Keratinocyte (primary cell): ENCODE results near the gene ABCG1. TPM values are rescaled to one million over a fixed set of nuclear protein-coding genes. Genes with fewer than 3 reads are reported as not detected.

Experiments
- DNase-seq: peaks from one replicate; pipeline ENCODE4 v3.0.0-alpha.2; 2011; ENCODE audit warnings: low read depth, missing footprints, low spot score
- FAIRE-seq: peaks from 2 replicates; lab custom pipeline; 2011; peaks lifted over from hg19 to GRCh38; lab: Jason Lieb, UNC
- H2AFZ ChIP-seq: 2 replicates; pipeline ENCODE4 v1.6.0; 2012; ENCODE audit warnings: low read length, control low read depth, inconsistent platforms; ENCODE audit not compliant: control insufficient read depth
- H3K27ac ChIP-seq: 2 replicates; pipeline ENCODE4 v1.5.1; 2011; ENCODE audit warnings: low read length; ENCODE audit not compliant: control insufficient read depth, insufficient read depth
- H3K27me3 ChIP-seq: 3 replicates; pipeline ENCODE4 v1.6.0; 2011; ENCODE audit warnings: low read length; ENCODE audit not compliant: control insufficient read depth, insufficient read depth; ENCODE audit errors: extremely low read depth
- H3K36me3 ChIP-seq, 2 experiments: 2 replicates in 1 of 2; 3 replicates in 1 of 2; pipeline ENCODE4 v1.5.1; 2011; ENCODE audit warnings: low read length in 2 of 2, mild to moderate bottlenecking in 1 of 2; ENCODE audit not compliant: control insufficient read depth in 2 of 2, insufficient read depth in 2 of 2; ENCODE audit errors: extremely low read depth in 1 of 2
- H3K4me1 ChIP-seq: 3 replicates; pipeline ENCODE4 v1.5.1; 2011; ENCODE audit warnings: low read length; ENCODE audit not compliant: control insufficient read depth, insufficient read depth; ENCODE audit errors: extremely low read depth
- H3K4me2 ChIP-seq: 3 replicates; pipeline ENCODE4 v1.6.0; 2011; ENCODE audit warnings: low read depth, low read length; ENCODE audit not compliant: control insufficient read depth, insufficient read depth; ENCODE audit errors: extremely low read depth
- H3K4me3 ChIP-seq, 3 experiments: fragments of 200-600 bp in 1 of 3; sonication (generic) in 1 of 3; 2 replicates in 2 of 3; 3 replicates in 1 of 3; pipeline ENCODE4 v1.5.1; 2011 to 2016; ENCODE audit warnings: low read length in 3 of 3, mild to moderate bottlenecking in 3 of 3, control low read depth in 2 of 3, inconsistent platforms in 1 of 3, low read depth in 1 of 3, mixed read lengths in 1 of 3, mixed run types in 1 of 3, moderate library complexity in 1 of 3; ENCODE audit not compliant: control insufficient read depth in 2 of 3, insufficient read depth in 2 of 3; ENCODE audit errors: extremely low read depth in 1 of 3
- H3K79me2 ChIP-seq: 2 replicates; pipeline ENCODE4 v1.6.0; 2012; ENCODE audit warnings: low read length; ENCODE audit not compliant: control insufficient read depth, insufficient read depth
- H3K9ac ChIP-seq: 3 replicates; pipeline ENCODE4 v1.6.0; 2011; ENCODE audit warnings: low read length; ENCODE audit not compliant: control insufficient read depth, insufficient read depth; ENCODE audit errors: extremely low read depth
- H3K9me1 ChIP-seq: 3 replicates; pipeline ENCODE4 v1.6.0; 2011; ENCODE audit warnings: low read length; ENCODE audit not compliant: control insufficient read depth, insufficient read depth; ENCODE audit errors: extremely low read depth
- H3K9me3 ChIP-seq: 2 replicates; pipeline ENCODE4 v1.5.1; 2012; ENCODE audit warnings: low read depth, low read length; ENCODE audit not compliant: control insufficient read depth
- H4K20me1 ChIP-seq: 3 replicates; pipeline ENCODE4 v1.6.0; 2011; ENCODE audit warnings: low read length; ENCODE audit not compliant: control insufficient read depth, insufficient read depth; ENCODE audit errors: extremely low read depth
- CTCF ChIP-seq, 3 experiments: IDR thresholded peaks in 1 of 3; conservative IDR thresholded peaks in 1 of 3; optimal IDR thresholded peaks in 1 of 3; 2 replicates in 2 of 3; 3 replicates in 1 of 3; pipeline versions ENCODE3 to v1.5.1; 2011; ENCODE audit warnings: low read length in 3 of 3, mild to moderate bottlenecking in 3 of 3, moderate library complexity in 2 of 3, control low read depth in 1 of 3, inconsistent platforms in 1 of 3; ENCODE audit not compliant: insufficient read depth in 2 of 3; ENCODE audit errors: extremely low read depth in 1 of 3
- EZH2 ChIP-seq: IDR thresholded peaks from one replicate; pipeline ENCODE4 v1.6.1; 2012; ENCODE audit warnings: inconsistent platforms, mild to moderate bottlenecking, low read length, moderate library complexity
- dilution Hi-C: fragments of 300-500 bp; cut with MboI; formaldehyde crosslinking; loops from one replicate; pipeline ENCODE4 v1.7.0; 2020; ENCODE audit warnings: low sequenced_read_pairs; ENCODE audit not compliant: extremely low pct_ligation_motif_present
- polyA plus RNA-seq, 5 experiments: library from polyadenylated mRNA; depleted of rRNA in 3 of 5; stranded (reverse) in 3 of 5; stranded (forward) in 1 of 5; unstranded in 1 of 5; fragments of >200 nt; gene quantifications; 1 replicate in 1 of 5; 2 replicates in 3 of 5; 3 replicates in 1 of 5; pipeline versions ENCODE4 v1.2.1 to v1.2.3, GENCODE V29; 2011 to 2012; ENCODE audit warnings: missing spikeins in 2 of 5, low read depth in 1 of 5, low replicate concordance in 1 of 5

Gene ABCG1
- polyA plus RNA-seq, 1 donor (not counting 4 experiments of a cell fraction or from before 2014, with no cell fraction given): 3.3 TPM

DNA sequence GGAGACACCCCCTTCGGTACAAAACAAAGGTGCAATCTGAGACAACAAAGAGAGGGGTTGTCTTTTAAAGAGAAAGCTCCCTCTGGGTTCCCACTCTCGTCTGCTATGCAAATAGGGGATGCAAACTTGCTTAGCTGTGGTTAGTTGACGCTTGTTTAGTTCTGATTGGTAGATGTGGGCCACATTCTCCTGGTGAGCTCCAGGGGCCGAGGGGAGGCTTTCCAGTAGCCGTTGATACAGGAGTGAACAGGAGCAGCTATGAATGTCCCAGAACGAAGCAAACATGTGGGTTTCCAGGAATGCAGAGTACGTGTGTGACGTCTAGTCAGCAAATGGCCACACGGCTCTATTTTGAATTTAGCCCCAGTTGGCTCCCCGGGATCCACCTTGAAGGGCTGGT, 117.1 kb downstream of the ABCG1 start:
- dilution Hi-C loops: no loop called here
- H3K9me1 ChIP-seq: no peaks in the 10 kb centered on the region
- no peaks in the 10 kb centered on the region for H3K79me2 ChIP-seq
- H3K9me3 ChIP-seq: no peaks in the 10 kb centered on the region
- FAIRE-seq (no peak), DNase-seq (no peak)
- H3K9ac ChIP-seq: no peak overlapping the region
- no peaks in the 10 kb centered on the region for H4K20me1 ChIP-seq
- no peaks in the 10 kb centered on the region for H3K36me3 ChIP-seq
- H3K4me2 ChIP-seq: no peak overlapping the region
- H3K4me3 ChIP-seq: no peak overlapping the region
- H3K4me1 ChIP-seq: no peaks in the 10 kb centered on the region
- no peak overlapping the region for H3K27ac ChIP-seq
- no peak overlapping the region for H2AFZ ChIP-seq
- peaks cover 8% of the 10 kb centered on the region for H3K27me3 ChIP-seq
- TF ChIP-seq CTCF (optimal IDR thresholded peaks at IDR 0.05 in 1 of 3, IDR thresholded peaks at IDR 0.05 in 1 of 3, conservative IDR thresholded peaks at IDR 0.05 in 1 of 3; ENCODE audit: extremely low read depth in 1 of 3, insufficient read depth in 2 of 3, low read length in 3 of 3) (no peak), EZH2 (no peak)

GRCh38 chr21:42337276-42337675, 118.3 kb downstream of the ABCG1 start:
- Histone ChIP-seq H3K9me3 (no peaks in the 10 kb centered on the region), H3K27me3 (peaks cover 4% of the 10 kb centered on the region), H3K4me3 (no peak overlapping the region), H2AFZ (no peak overlapping the region), H3K27ac (no peak overlapping the region), H3K4me2 (no peak overlapping the region), H3K9ac (no peak overlapping the region), H3K79me2 (no peaks in the 10 kb centered on the region), H4K20me1 (no peaks in the 10 kb centered on the region), H3K36me3 (no peaks in the 10 kb centered on the region), H3K9me1 (no peaks in the 10 kb centered on the region), H3K4me1 (no peaks in the 10 kb centered on the region)
- FAIRE-seq: no peak
- dilution Hi-C loops: no loop called here
- DNase-seq: no peak
- no peak for TF ChIP-seq EZH2
- TF ChIP-seq CTCF (optimal IDR thresholded peaks at IDR 0.05 in 1 of 3, IDR thresholded peaks at IDR 0.05 in 1 of 3, conservative IDR thresholded peaks at IDR 0.05 in 1 of 3; ENCODE audit: extremely low read depth in 1 of 3, insufficient read depth in 2 of 3, low read length in 3 of 3): no peak
